AG08396 (cell line): ENCODE results near the gene SNX22.

Experiments used
- DNase-seq: peaks from one replicate; pipeline ENCODE4 v3.0.0; 2012; ENCODE audit warnings: low spot score, mixed read lengths

SNX22 gene

GRCh38 chr15:64134345-64134829, 17.1 kb upstream of the SNX22 start:
- no peak for DNase-seq

GRCh38 chr15:64136347-64136746, 15.2 kb upstream of the SNX22 start:
- no peak for DNase-seq

- no peak for DNase-seq
Observed at GRCh38 chr15:64137226-64137833, 14.2 kb upstream of the SNX22 start.

GRCh38 chr15:64138331-64138941, 13.1 kb upstream of the SNX22 start:
- no peak for DNase-seq

GRCh38 chr15:64141798-64142512, 9.6 kb upstream of the SNX22 start:
- no peak for DNase-seq

- DNase-seq, result no peak
Observed at GRCh38 chr15:64143276-64143675, 8.3 kb upstream of the SNX22 start.

GRCh38 chr15:64144192-64144564, 7.4 kb upstream of the SNX22 start:
- DNase-seq, result no peak

GRCh38 chr15:64144565-64145281, 6.8 kb upstream of the SNX22 start:
- DNase-seq, result no peak

GRCh38 chr15:64146041-64146440, 5.5 kb upstream of the SNX22 start:
- no peak for DNase-seq

- DNase-seq, result no peak
Observed at GRCh38 chr15:64146520-64146884, 5.0 kb upstream of the SNX22 start.

- no peak for DNase-seq
Observed at GRCh38 chr15:64146885-64147681, 4.4 kb upstream of the SNX22 start.

GRCh38 chr15:64148168-64148567, 3.4 kb upstream of the SNX22 start:
- no peak for DNase-seq

GRCh38 chr15:64148581-64148980, 3.0 kb upstream of the SNX22 start:
- DNase-seq, result no peak

GRCh38 chr15:64149424-64149823, 2.1 kb upstream of the SNX22 start:
- no peak for DNase-seq

- no peak for DNase-seq
Observed at GRCh38 chr15:64149893-64150578, 1.5 kb upstream of the SNX22 start.

GRCh38 chr15:64152507-64153387, 1.2 kb downstream of the SNX22 start:
- DNase-seq, result peak; percentile 35

- peak; percentile 96 for DNase-seq
Observed at GRCh38 chr15:64153480-64154367, 2.2 kb downstream of the SNX22 start.

- DNase-seq, result no peak
Observed at GRCh38 chr15:64155802-64156651, 4.5 kb downstream of the SNX22 start.
